SHP77 (cell line): Measurements from ENCODE around the gene ITGB8.

ENCODE experiments used
- DNase-seq, 2 experiments: peaks; one replicate each; lab custom pipeline; 2025; lab: John Stamatoyannopoulos, UW

The ITGB8 gene

GRCh38 chr7:20343205-20343604, 12.5 kb downstream of the ITGB8 start:
- no peak for DNase-seq

- no peak for DNase-seq
These were observed 13.2 kb downstream of the ITGB8 start for GRCh38 chr7:20343941-20344340.

GRCh38 chr7:20344396-20344795, 13.7 kb downstream of the ITGB8 start:
- DNase-seq: no peak

- DNase-seq: no peak
These were observed 15.9 kb downstream of the ITGB8 start for GRCh38 chr7:20346577-20346976.

GRCh38 chr7:20347680-20348079, 17.0 kb downstream of the ITGB8 start:
- no peak for DNase-seq

GRCh38 chr7:20348125-20348807, 17.6 kb downstream of the ITGB8 start:
- no peak for DNase-seq

- no peak for DNase-seq
These were observed 19.8 kb downstream of the ITGB8 start for GRCh38 chr7:20350518-20350951.

- DNase-seq: no peak
These were observed 20.4 kb downstream of the ITGB8 start for GRCh38 chr7:20350996-20351692.

GRCh38 chr7:20351901-20352300, 21.2 kb downstream of the ITGB8 start:
- no peak for DNase-seq

- DNase-seq: no peak
These were observed 22.0 kb downstream of the ITGB8 start for GRCh38 chr7:20352573-20353306.

- DNase-seq: no peak
These were observed 24.2 kb downstream of the ITGB8 start for GRCh38 chr7:20354610-20355528.

GRCh38 chr7:20358106-20358505, 27.4 kb downstream of the ITGB8 start:
- no peak for DNase-seq

GRCh38 chr7:20358762-20359282, 28.1 kb downstream of the ITGB8 start:
- DNase-seq: no peak

GRCh38 chr7:20359341-20359963, 28.8 kb downstream of the ITGB8 start:
- no peak for DNase-seq

- no peak for DNase-seq
These were observed 32.0 kb downstream of the ITGB8 start for GRCh38 chr7:20362574-20363253.

- no peak for DNase-seq
These were observed 34.0 kb downstream of the ITGB8 start for GRCh38 chr7:20364571-20365196.

- no peak for DNase-seq
These were observed 34.8 kb downstream of the ITGB8 start for GRCh38 chr7:20365486-20365885.

- no peak for DNase-seq
These were observed 43.7 kb downstream of the ITGB8 start for GRCh38 chr7:20374399-20374798.

GRCh38 chr7:20376796-20377195, 46.1 kb downstream of the ITGB8 start:
- no peak for DNase-seq

- no peak for DNase-seq
These were observed 50.8 kb downstream of the ITGB8 start for GRCh38 chr7:20381406-20382034.
